Measurements from ENCODE around the gene TAF12.
A peak's percentile ranks its signal among the peaks of the same experiment; 100 is the strongest.
"Not testable (repeated sequence)": the region's sequence is repeated elsewhere in the genome, so short reads cannot be mapped to it uniquely, and the experiment has no call there.

Gene TAF12

GRCh38 chr1:28581531-28582247 lies 61.2 kb downstream of the TAF12 start:
- peak; percentile 86 to 97 (median 88) for DNase-seq

GRCh38 chr1:28580722-28581530 lies 61.9 kb downstream of the TAF12 start:
- DNase-seq = peak in 4 of 5 experiments; percentile 30 to 85 (median 42)

DNA sequence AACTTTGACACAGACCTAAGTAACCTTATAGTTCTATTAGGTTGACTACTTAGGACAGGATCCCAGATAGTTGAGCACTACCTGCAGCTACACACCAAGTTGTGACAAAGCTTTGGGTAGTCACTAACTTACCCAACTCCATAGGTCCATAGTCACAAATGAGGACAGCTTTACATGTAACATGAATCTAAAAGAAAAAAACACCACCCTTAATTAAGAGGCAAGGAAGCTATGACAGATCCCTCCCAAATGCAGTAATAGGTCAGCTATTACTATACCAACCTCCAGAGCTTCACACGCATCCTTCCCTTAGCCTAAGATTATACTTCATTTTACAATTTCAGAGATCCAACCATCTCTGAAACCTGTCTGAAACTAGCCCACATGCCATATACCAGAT lies 63.5 kb downstream of the TAF12 start:
- peak in 1 of 5 experiments; percentile 24 for DNase-seq

GRCh38 chr1:28578696-28579218 lies 64.1 kb downstream of the TAF12 start:
- no peak for DNase-seq

DNA sequence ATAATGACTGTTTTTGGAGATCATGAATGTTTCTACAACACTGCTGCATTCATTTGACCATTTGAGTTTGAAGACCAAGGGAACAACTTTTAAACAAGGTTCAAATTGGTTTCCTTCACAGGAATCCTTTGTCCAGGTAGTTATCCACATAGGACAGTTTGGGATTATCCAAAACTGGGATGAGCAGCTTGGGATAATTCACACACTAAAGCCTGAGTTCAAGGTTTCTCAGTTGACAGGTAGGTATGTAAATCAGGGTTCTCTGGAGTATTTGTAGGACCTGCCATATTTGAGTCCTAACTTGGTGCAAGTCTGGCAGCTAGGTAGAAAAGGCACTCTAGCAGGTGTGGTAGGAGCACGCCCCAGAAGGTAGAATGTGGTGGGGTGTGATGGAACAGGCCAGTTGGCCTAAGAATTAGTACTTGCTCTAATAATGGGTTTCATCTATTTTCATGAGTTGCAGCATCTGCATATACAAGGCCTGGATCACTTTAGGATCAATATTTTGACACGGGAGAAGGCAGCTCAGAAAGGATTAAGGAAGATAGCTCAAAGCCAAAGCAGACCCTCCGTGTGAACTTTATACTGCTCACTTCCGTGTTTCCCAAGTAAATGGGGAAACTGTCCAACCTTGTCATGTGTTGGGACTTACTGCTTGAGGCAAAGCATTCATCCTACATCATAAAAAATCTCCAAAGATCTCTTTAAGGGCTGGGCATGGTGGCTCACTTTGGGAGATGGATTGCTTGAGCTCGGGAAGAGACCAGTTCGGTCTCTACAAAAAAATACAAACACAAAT lies 64.9 kb downstream of the TAF12 start:
- DNase-seq = no peak

DNA sequence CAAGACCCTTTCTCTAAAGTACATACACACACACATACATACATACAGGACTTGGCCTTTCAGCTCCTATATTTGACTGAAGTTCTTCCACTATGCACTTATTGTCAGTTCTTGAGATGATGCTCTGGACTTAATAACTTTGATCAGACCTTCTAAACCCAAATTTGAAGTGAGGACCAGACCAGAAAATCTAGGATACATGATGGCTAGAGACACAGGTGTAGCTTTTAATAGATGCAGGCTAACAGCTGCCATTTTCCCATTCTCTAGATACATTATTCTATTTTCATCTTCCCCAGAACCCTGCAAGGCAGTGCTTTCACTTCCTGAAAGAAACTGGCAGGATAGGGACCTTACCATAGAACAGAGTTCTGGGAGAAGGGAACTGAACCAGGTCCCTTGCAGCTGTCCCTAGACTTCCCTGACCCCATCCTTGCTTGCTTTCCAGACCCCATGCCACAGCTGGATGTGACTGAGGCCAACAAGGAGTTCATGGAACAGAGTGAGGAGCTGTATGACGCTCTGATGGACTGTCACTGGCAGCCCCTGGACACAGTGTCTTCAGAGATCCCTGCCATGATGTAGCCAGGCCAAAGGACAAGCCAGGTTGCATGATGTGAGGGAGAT lies 65.7 kb downstream of the TAF12 start:
- DNase-seq = no peak

- DNase-seq = no peak
Observed at GRCh38 chr1:28573564-28573963, 69.3 kb downstream of the TAF12 start.

GRCh38 chr1:28572891-28573290 lies 70.0 kb downstream of the TAF12 start:
- not testable (repeated sequence) for DNase-seq

DNA sequence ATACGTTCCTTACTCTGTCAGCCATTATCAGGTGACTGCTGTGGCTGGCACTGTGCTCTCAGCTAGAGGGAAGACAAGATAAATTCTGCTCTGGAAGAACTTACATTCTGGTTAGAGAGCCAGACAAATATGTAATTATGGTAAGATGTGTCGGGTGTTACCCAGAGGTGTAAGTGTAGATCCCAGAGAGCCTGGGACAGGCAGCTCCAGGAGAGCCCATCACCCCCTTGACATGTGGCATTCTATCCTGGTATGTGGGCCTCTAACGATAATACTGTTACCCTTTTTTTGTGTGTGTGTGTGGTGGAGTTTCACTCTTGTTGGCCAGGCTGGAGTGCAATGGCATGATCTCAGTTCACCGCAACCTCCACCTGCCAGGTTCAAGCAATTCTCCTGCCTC lies 71.0 kb downstream of the TAF12 start:
- no peak for DNase-seq

DNA sequence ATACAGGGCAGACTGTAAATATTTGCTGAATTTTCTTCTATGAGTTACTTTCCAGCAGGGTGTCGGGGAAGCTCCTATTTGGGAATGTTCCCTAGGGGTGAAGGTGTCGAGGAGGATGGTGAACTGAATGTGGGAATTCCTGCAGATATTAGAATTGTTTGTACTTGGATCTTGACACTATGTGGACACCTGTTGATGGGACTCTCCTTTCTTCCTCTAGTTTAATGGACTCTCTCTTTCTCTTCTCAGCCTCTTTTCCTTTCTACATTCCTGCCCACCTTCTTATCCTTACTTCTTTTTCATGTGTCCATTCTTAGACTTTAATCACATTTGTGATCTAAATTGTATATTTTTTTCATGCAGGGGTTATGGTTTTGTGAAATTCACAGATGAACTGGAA lies 75.9 kb downstream of the TAF12 start:
- DNase-seq = no peak

- DNase-seq = no peak
Observed at GRCh38 chr1:28565726-28566125, 77.1 kb downstream of the TAF12 start.

DNA sequence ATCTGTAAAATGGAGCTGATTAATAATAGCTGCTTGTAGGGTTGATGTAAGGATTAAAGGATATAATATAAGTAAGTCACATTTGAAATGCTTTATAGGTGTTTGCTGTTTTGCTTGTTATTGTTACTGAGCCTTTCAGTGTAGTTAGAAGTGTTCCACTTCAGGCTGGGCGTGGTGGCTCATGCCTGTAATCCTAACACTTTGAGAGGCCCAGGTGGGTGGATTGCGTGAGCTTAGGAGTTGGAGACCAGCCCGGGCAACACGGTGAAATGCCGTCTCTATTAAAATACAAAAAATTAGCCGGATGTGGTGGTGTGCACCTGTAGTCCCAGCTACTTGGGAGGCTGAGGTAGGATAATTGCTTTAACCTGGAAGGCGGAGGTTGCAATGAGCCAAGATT lies 77.8 kb downstream of the TAF12 start:
- no peak for DNase-seq

- DNase-seq = no peak
Observed at GRCh38 chr1:28564310-28564709, 78.6 kb downstream of the TAF12 start.

DNA sequence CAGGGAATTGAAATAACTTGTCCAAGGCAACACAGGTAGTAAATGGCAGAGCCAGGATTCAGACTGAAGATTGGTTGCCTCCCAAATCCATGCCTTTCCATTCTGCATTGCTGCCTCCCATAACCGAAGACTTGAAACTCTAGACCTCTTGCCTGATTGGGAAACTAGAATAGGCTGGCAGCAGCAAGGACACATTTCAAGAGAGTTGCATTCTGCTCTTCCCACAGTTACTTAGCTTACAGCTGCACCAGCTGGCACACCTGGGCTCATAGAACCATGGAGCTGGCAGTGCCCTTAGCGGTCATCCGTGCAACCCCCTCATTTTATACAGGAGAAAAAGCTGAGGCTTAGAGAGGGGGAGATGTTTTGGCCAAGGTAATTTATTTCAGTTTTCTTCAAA lies 82.0 kb downstream of the TAF12 start:
- DNase-seq = no peak

Data from T-helper 2 cell (primary cell).